Measurements from ENCODE around the gene ALG12. TPM values are rescaled to one million over a fixed set of nuclear protein-coding genes. Genes with fewer than 3 reads are reported as not detected.
A peak's percentile ranks its signal among the peaks of the same experiment; 100 is the strongest.

Gene ALG12
- total and polyA plus RNA-seq, 2 of the 13 experiments (the other 11 are each of a cell fraction or from before 2014, with no cell fraction given): 7.8 to 15.8 TPM

DNA sequence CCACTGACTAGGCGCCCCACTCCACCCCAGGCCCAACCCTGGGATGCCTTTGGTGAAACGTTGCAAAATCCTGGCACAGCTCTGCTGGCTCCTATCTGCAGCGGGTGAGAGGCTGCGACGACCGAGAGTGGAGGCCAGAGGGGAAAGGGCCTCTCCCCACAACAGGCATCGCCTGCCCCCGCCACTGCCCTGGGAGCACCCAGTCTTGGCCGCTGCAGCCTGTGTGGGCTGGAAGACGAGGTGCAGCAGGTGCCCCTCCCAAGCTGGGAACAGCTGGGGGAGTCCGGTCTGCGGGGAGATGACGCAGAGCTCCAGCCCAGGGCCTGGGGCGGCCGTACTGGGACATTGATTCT, 38.2 kb upstream of the ALG12 start:
- WGBS (ENCODE audit: low lambda C conversion rate): 68% methylated on average over 8 of the region's 15 CpGs
- DNase-seq (ENCODE audit: low spot score) (no peak), FAIRE-seq (no peak), ATAC-seq (no peak)
- ChIA-PET POLR2A (interaction anchor here (12.9 to 18.6 kb wide), 3 partner anchors 5 to 21 kb away, joined by 283 to 722 read pairs (median 722); partner anchors contain the start of gene PIM3), CTCF (ENCODE audit: low intra/inter-chr PET ratio, low total read pairs) (no interaction called here)
- no peak overlapping the region for H3K4me3 ChIP-seq (replicated peaks in 1 of 3; ENCODE audit: insufficient read depth in 1 of 3, low read depth in 2 of 3, low read length in 3 of 3)
- peak overlapping the region; percentile 42 for H3K4me2 ChIP-seq (ENCODE audit: low read depth, low read length)
- peak overlapping the region; percentile 11; the same call in 1 of the 2 replicates for H3K9ac ChIP-seq (ENCODE audit: insufficient read depth, low read depth, low read length)
- peaks cover 2% of the 10 kb centered on the region; the same call in 1 of the 2 replicates for H4K20me1 ChIP-seq (ENCODE audit: insufficient read depth, low read length)
- in situ Hi-C loops (cut with HindIII; ENCODE audit: extremely low pct_ligation_motif_present, low pct_unique_long_range_greater_than_20kb) (no loop called here), intact Hi-C loops (cut with micrococcal nuclease; ENCODE audit: unreplicated experiment) (no loop called here)
- peaks cover 11% of the 10 kb centered on the region for H3K79me2 ChIP-seq (ENCODE audit: insufficient read depth, low read length)
- H3K9me3 ChIP-seq (ENCODE audit: low read length): no peaks in the 10 kb centered on the region
- H2AFZ ChIP-seq (ENCODE audit: low read length): no peak overlapping the region
- BruUV-seq (replicated peaks): no TSS peak
- TF ChIP-seq PLSCR1 (CRISPR knock-in tag; IDR thresholded peaks at IDR 0.05; ENCODE audit: borderline replicate concordance) (no peak), TSC22D2 (CRISPR knock-in tag; IDR thresholded peaks at IDR 0.05; ENCODE audit: borderline replicate concordance) (no peak), DPF2 (CRISPR knock-in tag; IDR thresholded peaks at IDR 0.05; ENCODE audit: borderline replicate concordance, low read depth) (no peak), ARID2 (CRISPR knock-in tag; IDR thresholded peaks at IDR 0.05; ENCODE audit: borderline replicate concordance) (no peak), HNRNPL (IDR thresholded peaks at IDR 0.05; ENCODE audit: low read depth, low read length) (0 out of 2 replicates have a peak, but pooled peaks have one; percentile 24), ZNF770 (CRISPR knock-in tag; IDR thresholded peaks at IDR 0.05) (peak; percentile 31; the same call in 1 of the 2 replicates), SRSF1 (optimal IDR thresholded peaks at IDR 0.05; ENCODE audit: low read depth, low read length) (peak; percentile 40), ZNF331 (CRISPR knock-in tag; IDR thresholded peaks at IDR 0.05) (peak; percentile 31; the same call in 1 of the 2 replicates)
- TF ChIP-seq, protein P1, sequence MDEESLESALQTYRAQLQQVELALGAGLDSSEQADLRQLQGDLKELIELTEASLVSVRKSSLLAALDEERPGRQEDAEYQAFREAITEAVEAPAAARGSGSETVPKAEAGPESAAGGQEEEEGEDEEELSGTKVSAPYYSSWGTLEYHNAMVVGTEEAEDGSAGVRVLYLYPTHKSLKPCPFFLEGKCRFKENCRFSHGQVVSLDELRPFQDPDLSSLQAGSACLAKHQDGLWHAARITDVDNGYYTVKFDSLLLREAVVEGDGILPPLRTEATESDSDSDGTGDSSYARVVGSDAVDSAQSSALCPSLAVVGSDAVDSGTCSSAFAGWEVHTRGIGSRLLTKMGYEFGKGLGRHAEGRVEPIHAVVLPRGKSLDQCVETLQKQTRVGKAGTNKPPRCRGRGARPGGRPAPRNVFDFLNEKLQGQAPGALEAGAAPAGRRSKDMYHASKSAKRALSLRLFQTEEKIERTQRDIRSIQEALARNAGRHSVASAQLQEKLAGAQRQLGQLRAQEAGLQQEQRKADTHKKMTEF (CRISPR knock-in tag; IDR thresholded peaks at IDR 0.05): no peak
- no peaks in the 10 kb centered on the region; a peak in 1 of 5 replicates for H3K27me3 ChIP-seq (ENCODE audit: control insufficient read depth in 1 of 2, insufficient read depth in 2 of 2, low read length in 2 of 2)
- H3K36me3 ChIP-seq (replicated peaks in 1 of 2; ENCODE audit: control insufficient read depth in 1 of 2, insufficient read depth in 2 of 2, low read length in 2 of 2): no peaks in the 10 kb centered on the region
- H3K27ac ChIP-seq (ENCODE audit: extremely low read length, insufficient read depth, low read length): no peak overlapping the region
- peaks cover 86% of the 10 kb centered on the region for H3K4me1 ChIP-seq (ENCODE audit: insufficient read depth, low read length)
